SK-N-DZ (cell line): ENCODE results near the gene SHMT1. TPM values are rescaled to one million over a fixed set of nuclear protein-coding genes. Genes with fewer than 3 reads are reported as not detected.
"Not testable (repeated sequence)": the region's sequence is repeated elsewhere in the genome, so short reads cannot be mapped to it uniquely, and the experiment has no call there.

ENCODE experiments used
- DNase-seq: peaks from one replicate; pipeline ENCODE4 v3.0.0-alpha.2; 2015; ENCODE audit warnings: low spot score
- polyA plus RNA-seq, 2 experiments: library from polyadenylated mRNA; depleted of rRNA; stranded (reverse); fragments of >200 nt; gene quantifications; 2 replicates each; pipeline ENCODE4 v1.2.3, GENCODE V29; 2014

Gene SHMT1
- polyA plus RNA-seq (2014; cell fraction: cytosol; rRNA removed) = 50.0 and 51.4 TPM in 2 replicates
- 50.8 and 61.2 TPM in 2 replicates for polyA plus RNA-seq (2014; cell fraction: nucleus; rRNA removed)

DNA sequence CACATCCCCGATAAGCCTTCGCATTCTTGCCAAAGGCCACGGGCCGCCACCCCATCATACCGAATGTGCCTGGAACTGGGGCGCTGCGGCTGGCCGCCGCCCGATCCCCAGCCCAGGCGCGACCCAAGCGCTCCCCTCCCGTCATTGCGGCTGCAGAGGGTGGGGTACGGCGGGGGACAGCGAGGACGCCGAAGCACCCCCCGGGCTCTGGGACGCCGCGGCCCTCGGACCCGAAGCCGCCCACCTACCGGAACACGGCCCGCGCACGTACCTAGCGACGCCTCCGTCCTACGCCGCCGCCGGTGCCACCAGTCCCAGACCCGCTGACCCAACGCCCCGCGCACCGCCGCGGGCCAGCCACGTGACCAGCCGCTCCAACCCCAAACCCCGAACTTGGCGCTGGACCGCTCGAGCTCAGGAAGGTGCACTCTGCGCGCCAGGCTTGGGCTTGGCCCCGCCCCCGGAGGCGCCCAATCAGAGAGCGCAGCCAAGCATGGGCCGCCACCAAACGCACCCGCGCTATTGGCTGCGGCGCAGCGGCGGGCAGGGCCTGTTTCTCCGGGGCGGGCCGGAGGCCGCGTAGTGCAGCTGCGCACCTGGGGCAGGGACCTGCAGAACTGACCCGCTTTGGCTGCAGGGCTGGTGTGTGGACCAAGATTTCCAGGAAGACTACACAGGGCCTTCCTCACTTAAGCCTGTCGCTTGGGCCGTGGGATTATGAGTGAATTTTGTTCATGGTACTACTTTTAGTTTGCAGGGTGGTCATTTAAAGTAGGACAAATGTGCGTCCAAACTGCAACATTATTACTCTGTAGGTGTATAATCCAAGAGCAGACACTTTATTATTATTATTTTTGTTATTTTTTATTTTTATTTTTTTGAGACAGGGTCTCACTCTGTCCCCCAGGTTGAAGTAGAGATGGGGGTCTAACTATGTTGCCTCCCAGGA, at the start of gene SHMT1:
Gene SHMT1, minus strand, starts transcription at position 450 of the 949 bp plus-strand sequence. CDS start 7,569 bp downstream, outside the sequence.
- DNase-seq = peak; percentile 91

DNA sequence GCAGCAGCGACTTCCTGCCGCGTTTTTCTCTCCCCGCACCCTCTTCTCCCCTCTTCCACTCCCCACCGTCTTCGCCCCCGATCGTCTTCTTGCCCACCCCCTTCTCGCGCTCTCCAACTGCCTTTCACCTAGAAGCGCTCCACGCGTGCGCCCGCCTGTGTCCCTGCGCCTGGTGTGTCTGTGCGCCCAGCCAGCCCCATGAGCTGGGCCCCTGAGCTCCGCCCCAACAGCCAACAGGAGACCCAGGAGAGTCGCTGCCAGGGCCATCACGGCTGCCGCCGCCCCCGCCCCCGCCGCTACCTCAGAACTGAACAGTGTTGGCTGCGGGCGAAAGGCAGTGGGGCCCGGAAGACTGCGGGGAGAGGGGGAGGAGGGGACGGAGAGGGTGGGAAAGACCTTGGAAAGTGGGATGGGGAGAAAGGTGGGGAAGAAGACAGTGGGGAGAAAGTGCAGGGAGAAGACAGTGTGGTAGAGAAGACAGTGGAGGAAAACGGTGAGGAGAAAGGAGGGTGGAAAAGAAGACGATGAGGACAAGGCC, 48.7 kb upstream of the SHMT1 start:
- not testable (repeated sequence) for DNase-seq

DNA sequence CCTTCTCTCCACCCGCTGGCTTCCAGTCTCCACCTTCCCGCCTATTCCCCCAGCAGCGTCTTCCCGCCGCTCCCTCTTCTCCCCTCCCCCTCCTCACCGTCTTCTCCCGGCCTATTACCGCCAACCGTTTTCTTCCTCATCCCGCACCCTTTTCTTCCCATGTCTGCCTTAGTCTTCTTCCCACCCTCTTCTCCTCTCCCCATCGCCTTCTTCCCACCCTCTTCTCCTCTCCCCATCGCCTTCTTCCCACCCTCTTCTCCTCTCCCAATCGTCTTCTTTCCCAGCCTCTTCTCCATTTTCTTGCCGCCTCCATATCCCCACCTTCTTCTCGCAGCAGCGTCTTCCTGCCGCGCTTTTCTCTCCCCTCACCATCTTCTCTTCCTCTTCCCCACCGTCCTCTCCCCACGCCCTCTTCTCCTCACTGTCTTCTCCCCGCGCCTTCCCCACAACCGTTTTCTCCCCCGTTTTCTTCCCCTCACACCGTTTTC, 48.1 kb upstream of the SHMT1 start:
- peak; percentile 47 for DNase-seq

DNA sequence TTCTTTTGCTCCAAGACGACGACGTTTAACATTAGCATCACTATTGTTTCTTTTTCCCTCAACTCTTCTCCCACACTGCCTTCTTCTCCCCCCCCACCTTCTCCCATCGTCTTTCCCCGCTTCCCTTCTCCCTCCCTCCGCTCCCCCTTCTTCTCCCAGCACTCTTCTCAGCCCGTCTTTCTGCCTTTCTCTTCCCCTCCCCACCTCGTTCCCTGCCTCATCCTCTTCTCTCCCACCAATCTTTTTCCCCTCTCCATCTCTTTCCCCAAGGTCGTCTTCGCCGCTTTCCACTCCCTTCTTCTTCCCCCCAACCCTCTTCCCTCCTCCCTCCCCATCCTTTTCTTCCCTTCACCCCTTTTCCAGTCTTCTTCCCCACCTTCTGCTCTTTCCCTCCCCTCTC, 47.4 kb upstream of the SHMT1 start:
- DNase-seq = not testable (repeated sequence)

DNA sequence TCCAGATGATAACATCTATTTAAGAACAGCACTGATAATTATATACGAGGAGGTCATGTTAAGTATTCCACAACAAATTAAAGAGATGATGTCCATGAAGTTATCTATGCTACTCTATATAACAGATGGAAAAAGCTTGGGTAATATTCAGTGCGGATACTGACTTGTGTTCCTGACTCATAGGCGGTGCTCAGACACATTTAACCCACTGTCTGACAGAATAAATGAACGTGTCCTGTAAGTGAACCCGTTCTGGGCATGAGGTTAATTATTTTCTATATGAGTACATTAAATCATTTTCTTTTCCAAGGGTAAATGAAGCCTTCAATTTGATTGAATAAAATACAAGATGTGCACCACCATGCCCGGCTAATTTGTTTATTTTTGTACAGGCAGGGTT, 46.0 kb upstream of the SHMT1 start:
- DNase-seq = not testable (repeated sequence)

DNA sequence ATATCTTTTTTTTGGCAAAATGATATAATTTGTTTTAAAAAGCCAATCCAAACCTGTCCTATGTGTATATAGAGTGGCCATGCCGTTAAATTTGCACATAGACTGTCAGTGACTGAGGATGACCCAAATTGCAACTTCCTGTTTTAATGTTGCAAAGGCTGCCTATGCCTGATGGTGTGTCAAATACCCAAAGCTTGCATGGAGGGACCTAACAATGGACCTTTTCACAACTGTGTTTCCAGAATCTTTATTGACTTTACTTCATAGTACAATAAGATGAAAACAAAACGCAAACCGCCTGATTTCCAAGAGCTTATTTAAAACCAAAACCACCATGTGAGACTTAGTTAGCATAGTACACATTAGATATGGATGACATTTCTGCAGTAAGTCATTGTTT, 45.6 kb upstream of the SHMT1 start:
- DNase-seq = not testable (repeated sequence)

DNA sequence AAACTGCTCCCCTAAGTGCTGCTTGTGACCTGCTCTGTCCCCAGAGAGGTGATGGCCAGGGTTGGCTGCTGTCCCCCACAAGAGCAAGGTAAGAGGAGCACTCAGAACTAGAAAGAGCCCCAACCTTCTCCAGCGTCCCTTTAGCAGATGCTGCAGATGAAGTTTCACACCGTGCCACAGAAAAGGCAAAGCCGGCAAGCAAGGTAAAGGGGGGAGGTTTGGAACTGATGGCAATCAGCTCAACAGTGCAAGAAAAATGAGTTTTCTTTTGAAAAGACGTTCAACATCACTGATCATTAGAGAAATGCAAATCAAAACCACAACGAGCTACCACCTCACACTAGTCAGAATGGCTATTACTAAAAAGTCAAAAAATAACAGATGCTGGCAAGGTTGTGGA, 40.3 kb upstream of the SHMT1 start:
- DNase-seq = not testable (repeated sequence)

DNA sequence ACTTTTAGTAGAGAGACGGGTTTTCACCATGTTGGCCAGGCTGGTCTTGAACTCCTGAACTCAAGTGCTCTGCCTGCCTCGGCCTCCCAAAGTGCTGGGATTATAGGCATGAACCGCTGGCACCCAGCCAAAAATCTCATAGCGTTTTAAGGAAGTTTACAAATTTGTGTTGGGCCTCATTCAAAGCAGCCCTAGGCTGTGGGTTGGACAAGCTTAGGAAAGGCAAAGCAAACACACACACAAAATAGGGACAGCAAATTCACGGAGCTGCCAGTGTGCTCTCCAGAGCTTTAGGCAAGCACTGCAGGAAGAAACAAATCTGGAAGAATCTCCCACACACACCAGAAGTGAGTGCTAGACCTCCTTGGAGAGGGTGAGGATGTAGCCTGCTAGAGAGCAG, 39.8 kb upstream of the SHMT1 start:
- DNase-seq = not testable (repeated sequence)

DNA sequence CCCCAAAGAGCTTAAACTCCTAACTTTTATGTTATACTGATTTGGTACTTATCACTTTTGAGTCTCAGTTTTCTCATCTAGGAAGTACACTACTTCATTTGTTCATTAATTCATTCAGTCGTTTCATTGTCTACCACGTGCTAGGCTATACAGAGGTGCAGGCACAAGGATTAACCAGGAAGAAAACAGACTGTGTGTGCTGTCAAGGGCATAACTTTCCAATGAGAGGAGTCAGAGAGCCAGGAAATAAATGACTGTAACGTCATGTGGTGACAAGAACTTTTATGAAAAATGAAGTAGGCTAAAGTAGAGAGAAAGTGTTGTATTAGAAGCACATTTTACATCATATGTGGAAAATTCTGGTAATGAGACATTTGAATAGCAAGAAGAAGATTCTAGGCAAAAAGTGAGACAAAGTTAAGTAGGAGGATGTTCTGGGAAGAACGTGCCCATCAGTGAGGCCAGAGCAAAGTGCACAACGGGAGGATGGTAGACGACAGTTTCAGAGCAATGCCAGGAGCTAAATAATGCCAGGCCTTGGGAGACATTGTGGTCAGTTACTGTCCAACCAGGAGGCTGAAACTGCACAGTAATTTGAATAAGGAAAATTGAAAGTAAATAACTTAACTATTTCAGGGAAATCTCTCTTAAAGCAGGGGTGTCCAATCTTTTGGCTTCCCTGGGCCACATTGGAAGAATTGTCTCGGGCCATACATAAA, 38.7 kb upstream of the SHMT1 start:
- not testable (repeated sequence) for DNase-seq

DNA sequence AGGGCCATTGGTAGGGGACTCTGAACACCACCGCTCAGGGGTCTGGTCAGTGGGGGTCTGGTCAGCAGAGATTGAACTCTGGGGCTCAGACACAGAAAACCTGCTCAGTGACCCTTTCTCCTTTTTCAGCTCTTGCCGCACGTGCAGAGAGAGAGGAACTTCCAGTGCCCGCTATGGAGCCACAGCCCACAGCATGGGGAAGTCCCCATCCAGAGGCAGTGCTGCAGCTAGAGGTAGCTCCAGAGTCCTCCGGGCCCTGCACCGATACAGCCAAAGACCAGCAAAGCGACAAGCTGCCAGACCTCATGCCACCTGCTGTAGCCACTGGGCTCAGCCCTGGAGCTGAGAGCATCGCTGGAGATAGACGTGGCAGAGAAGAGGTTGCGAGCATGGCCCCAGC, 25.4 kb upstream of the SHMT1 start:
- not testable (repeated sequence) for DNase-seq

DNA sequence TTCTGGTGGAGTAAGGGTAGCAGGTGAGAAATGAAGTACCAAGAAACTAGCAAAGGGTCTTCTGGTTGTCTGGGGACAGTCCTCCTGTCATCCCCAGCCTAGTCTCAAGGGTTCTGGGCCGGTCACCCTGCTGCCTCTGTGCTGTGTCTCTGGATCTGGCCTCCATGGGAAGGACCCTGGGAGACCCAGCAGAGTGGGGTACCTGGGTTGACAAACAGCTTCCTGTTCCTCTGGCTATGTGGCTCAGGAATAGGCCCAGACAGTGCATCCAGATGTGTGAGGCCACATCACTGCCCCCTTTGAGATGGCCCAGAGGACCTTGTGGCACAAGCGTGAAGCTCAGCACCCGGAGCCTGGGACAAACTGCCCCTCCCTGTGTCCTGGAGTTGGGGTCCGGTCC, 24.9 kb upstream of the SHMT1 start:
- not testable (repeated sequence) for DNase-seq

DNA sequence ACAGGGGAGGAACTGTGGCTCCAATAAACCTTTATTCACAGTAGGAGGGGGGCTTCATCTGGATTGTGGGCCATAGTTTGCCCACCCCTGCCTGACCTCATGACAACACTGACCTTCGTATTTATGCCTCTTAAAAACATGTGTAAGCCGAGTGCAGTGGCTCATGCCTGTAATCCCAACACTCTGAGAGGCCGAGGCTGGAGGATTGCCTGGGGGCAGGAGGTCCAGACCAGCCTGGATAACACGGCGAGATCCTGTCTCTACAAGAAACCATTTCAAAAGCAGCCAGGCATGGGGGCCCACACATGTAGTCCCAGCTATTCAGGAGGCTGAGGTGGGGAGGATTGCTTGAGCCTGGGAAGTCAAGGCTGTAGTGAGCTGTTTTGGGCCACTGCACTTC, 24.2 kb upstream of the SHMT1 start:
- DNase-seq = not testable (repeated sequence)

DNA sequence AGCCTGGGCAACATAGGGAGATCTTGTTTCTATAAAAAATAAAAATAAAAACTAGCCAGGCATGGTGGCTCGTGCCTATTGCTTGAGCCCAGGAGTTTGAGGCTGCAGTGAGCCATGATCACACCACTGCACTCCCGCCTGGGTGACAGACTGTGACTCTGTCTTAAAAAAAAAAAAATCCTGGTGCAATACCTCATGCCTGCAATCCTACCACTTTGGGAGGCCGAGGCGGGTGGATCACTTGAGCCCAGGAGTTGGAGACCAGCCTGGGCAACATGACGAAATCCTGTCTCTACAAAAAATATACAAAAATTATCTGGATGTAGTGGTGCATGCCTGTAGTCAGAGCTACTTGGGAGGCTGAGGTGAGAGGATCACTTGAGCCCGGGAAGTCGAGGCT, 20.9 kb upstream of the SHMT1 start:
- DNase-seq = not testable (repeated sequence)

DNA sequence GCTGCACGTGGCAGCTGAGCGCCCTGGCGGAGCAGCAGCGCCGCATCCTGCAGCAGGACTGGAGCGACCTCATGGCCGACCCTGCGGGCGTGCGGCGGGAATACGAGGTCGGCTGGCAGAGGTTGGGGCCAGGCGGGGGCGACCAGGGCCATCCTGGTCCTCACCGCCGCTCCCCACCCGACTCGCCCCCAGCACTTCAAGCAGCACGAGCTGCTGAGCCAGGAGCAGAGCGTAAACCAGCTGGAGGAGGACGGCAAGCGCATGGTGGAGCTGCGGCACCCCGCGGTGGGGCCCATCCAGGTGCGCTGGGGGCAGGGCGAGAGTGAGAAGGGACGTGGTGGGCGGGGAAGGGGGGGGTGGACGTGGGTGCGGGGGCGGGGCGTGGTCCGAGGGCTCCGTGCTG, 19.7 kb upstream of the SHMT1 start:
- peak; percentile 57 for DNase-seq

DNA sequence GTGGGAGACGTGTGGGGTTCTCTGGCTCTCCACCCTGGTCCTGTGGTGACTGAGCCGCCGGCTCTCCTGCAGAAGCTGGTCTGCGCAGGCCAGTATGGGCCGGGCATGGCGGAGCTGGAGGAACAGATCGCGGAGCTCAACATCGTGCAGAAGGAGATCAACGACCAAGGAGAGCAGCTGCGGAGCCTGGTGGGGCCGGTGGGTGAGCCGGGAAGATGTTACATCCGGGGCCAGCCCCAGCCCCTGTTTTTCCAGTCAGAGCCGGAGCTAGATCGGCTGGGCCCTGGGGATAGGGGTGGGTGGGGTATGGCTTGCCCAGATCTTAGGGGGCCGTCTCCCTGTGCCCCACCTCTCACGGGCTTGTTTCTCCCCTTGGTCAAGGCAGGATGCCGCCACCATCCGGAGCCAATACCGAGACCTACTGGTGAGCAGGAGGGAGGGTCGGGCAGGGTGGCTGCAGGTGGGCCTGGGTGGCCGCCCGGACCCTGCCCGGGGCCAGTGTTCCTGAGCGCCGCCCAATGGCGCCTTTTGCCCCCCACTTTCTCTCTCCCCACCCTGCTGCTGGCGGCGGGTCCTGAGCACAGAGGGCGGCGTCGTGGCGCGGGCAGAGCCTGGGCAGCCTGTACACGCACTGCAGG, 19.2 kb upstream of the SHMT1 start:
- DNase-seq = no peak

DNA sequence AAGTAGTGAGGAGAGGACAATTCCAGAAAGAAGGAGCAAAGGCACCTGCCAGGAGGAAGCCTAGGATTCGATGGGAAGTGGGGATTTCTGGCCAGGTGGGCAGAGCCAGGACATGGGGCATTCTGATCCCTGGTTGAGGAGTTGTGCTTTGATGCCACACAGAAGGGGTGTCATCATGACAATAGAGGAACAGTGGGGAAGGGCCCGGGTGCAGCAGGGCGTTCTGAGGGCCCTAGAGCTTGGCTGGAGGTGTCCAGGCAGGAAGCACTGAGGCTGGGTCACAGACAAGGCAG, 18.5 kb upstream of the SHMT1 start:
- no peak for DNase-seq

DNA sequence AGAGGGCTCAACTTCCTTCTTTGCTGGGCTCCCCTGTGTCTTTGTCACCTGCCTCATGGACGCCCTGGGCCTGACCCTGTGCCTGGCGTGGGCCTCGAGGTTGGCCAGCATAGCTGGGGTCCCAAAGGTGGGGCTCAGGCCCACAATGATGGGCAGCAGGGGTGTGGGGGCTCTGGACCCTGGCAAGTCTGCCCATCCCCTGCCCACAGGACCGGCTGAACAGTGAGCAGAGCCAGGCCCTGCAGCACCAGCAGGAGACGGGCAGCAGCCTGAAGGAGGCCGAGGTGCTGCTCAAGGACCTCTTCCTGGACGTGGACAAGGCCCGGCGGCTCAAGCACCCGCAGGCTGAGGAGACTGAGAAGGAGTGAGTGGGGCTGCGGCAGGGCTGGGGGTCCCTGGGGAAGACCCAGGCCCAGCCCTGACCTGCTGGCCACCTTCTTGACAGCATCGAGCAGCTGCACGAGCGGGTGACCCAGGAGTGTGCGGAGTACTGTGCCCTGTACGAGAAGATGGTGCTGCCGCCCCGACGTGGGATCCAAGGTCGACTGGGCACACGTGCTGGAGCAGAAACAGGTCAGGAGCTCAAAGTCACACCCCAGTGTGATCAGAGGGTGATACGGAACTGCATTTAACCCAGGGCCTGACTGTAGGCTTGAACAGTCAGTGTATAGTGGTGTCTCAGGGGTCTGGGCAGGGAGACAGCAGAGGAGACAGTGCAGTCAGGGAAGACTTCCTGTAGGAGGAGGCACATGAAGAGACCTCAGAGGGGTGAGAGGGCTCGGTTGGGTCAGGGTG, 18.0 kb upstream of the SHMT1 start:
- no peak for DNase-seq

DNA sequence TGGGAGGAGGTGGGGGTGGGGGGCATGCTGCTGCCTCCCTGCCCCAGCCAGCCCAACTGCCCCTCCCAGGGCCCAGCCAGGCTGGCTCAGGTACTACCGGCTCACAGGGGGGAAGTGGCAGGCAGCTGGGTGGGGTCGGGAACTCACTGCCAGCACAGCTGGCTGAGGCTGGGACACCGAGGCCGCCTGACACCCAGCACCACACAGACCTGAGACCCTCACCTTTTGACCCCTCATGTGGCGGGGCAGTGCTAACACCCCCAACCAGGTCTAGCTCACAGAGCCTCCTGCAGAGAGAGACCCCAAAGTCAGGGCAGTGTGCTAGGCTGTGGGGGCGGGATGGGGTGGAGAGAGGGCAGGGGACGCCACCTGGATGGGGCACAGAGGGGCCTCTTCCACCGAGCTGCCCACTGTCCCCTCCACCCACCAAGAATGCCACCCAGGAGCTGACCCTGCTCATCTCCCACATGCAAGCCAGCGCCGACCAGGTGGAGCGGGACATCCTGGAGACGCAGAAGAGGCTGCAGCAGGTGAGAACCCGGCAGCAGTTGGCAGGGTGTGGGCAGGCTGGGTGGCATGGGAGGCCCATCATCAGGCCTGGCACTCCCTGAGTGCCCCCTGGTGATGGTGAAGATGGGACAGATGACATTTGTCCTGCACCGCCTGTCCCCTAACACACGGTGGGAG, 17.3 kb upstream of the SHMT1 start:
- no peak for DNase-seq

DNA sequence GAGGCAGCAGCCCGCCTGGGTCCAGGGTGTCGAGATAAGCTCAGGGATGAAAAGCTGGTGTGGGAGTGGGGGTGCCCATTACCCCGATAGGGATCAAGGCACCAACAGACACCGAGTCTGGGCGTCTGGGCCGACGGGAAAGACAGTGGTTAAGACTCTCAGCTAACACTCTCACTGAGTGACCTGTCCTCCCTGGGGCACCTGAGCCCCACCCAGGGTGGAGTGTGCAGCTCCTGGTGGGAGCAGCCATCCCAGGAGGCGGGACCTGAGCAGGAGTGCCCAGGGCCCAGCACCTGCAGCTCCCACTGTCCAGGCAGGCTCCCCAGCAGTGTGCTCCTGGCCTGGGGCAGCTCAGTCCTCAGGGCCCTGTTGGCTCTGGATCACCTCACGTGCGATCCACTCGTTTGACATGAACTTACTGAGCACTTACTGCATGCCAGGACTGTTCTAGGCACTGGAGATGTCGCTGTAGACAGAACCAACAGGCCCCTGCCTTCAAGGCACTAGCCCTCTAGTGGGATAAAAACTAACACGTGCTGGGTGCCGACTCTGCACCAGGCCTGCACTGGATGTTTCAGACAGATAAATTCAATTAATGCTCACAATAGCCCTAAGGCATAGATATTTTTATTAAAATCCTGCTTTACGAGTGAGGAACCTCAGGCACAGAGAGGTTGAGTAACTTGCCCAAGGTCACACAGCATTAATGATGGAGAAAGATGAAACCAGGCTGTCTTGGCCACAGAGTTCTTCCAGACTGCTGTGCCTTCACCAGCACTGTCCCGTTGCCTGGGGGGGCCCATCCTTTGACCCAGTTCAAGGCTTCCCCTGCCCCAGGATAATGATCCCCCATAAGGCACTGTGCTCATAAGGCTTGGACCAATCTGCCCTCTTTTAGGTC, 16.1 kb upstream of the SHMT1 start:
- no peak for DNase-seq
